ENCODE results near the gene LRRIQ4. TPM values are rescaled to one million over a fixed set of nuclear protein-coding genes. Genes with fewer than 3 reads are reported as not detected.

Gene LRRIQ4
- total RNA-seq, 1 donor from 2014 or later: 0.38 TPM

DNA sequence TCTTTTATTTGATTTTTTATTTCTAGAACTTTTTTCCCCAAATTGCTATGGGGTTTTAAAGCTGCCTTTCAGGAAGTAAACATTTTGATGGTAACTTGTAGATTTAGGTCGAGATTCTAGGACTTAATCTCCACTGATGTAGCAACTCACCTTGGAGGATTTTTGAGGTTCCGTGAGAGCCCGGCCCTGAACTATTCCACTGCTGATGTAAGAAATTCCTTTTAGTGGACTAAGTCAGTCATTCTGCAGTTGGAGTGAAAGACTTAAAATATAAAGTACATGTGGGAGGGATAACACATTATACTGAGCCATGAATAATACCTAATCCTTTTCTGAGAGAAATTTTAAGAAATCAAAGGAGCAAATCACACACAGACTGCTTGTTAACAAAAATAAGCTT lies 12.6 kb downstream of the LRRIQ4 start:
- H3K4me1 Mint-ChIP-seq (ENCODE audit: unreplicated experiment): peaks cover 28% of the 10 kb centered on the region
- H3K4me3 Mint-ChIP-seq (ENCODE audit: unreplicated experiment): no peak overlapping the region
- no peaks in the 10 kb centered on the region for H3K9me3 Mint-ChIP-seq (ENCODE audit: unreplicated experiment)
- H3K36me3 Mint-ChIP-seq (ENCODE audit: low read depth, unreplicated experiment): no peaks in the 10 kb centered on the region
- H3K27ac Mint-ChIP-seq (ENCODE audit: unreplicated experiment): no peak overlapping the region
- H3K27me3 Mint-ChIP-seq (ENCODE audit: unreplicated experiment): no peaks in the 10 kb centered on the region
- TF ChIP-seq, protein P1, sequence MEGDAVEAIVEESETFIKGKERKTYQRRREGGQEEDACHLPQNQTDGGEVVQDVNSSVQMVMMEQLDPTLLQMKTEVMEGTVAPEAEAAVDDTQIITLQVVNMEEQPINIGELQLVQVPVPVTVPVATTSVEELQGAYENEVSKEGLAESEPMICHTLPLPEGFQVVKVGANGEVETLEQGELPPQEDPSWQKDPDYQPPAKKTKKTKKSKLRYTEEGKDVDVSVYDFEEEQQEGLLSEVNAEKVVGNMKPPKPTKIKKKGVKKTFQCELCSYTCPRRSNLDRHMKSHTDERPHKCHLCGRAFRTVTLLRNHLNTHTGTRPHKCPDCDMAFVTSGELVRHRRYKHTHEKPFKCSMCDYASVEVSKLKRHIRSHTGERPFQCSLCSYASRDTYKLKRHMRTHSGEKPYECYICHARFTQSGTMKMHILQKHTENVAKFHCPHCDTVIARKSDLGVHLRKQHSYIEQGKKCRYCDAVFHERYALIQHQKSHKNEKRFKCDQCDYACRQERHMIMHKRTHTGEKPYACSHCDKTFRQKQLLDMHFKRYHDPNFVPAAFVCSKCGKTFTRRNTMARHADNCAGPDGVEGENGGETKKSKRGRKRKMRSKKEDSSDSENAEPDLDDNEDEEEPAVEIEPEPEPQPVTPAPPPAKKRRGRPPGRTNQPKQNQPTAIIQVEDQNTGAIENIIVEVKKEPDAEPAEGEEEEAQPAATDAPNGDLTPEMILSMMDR (IDR thresholded peaks at IDR 0.05; ENCODE audit: unreplicated experiment): no peak
- no peak for DNase-seq (ENCODE audit: low spot score)

DNA sequence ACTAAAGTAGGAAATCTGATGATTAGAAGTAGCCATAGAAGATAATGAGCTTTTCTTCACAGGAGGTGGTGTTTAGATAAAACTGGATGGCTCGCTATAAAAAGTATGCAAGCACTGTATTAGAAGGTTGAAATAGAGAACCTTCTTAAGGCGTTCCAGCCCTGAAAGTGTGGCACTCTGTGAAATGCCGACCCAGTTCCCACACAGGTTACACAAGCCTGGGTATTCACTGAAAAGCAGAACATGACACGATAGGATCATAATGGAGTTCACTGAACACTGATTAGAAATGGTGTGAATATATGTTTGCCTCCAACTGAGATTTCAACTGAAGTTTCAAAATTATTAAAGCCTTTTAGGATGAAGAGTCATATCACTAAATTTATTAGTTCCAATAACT lies 15.0 kb downstream of the LRRIQ4 start:
- H3K27me3 Mint-ChIP-seq (ENCODE audit: unreplicated experiment): no peaks in the 10 kb centered on the region
- TF ChIP-seq, protein P1 (IDR thresholded peaks at IDR 0.05; ENCODE audit: unreplicated experiment): no peak
- DNase-seq (ENCODE audit: low spot score): no peak
- no peaks in the 10 kb centered on the region for H3K36me3 Mint-ChIP-seq (ENCODE audit: low read depth, unreplicated experiment)
- H3K4me1 Mint-ChIP-seq (ENCODE audit: unreplicated experiment): peaks cover 31% of the 10 kb centered on the region
- no peak overlapping the region for H3K27ac Mint-ChIP-seq (ENCODE audit: unreplicated experiment)
- no peak overlapping the region for H3K4me3 Mint-ChIP-seq (ENCODE audit: unreplicated experiment)
- H3K9me3 Mint-ChIP-seq (ENCODE audit: unreplicated experiment): no peaks in the 10 kb centered on the region

- peaks cover 21% of the 10 kb centered on the region for H3K4me1 Mint-ChIP-seq (ENCODE audit: unreplicated experiment)
- TF ChIP-seq, protein P1 (IDR thresholded peaks at IDR 0.05; ENCODE audit: unreplicated experiment): no peak
- H3K36me3 Mint-ChIP-seq (ENCODE audit: low read depth, unreplicated experiment): no peaks in the 10 kb centered on the region
- H3K4me3 Mint-ChIP-seq (ENCODE audit: unreplicated experiment): no peak overlapping the region
- no peaks in the 10 kb centered on the region for H3K27me3 Mint-ChIP-seq (ENCODE audit: unreplicated experiment)
- no peak for DNase-seq (ENCODE audit: low spot score)
- H3K9me3 Mint-ChIP-seq (ENCODE audit: unreplicated experiment): no peaks in the 10 kb centered on the region
- H3K27ac Mint-ChIP-seq (ENCODE audit: unreplicated experiment): no peak overlapping the region
Measured at GRCh38 chr3:169835533-169835932, 22.9 kb downstream of the LRRIQ4 start.

DNA sequence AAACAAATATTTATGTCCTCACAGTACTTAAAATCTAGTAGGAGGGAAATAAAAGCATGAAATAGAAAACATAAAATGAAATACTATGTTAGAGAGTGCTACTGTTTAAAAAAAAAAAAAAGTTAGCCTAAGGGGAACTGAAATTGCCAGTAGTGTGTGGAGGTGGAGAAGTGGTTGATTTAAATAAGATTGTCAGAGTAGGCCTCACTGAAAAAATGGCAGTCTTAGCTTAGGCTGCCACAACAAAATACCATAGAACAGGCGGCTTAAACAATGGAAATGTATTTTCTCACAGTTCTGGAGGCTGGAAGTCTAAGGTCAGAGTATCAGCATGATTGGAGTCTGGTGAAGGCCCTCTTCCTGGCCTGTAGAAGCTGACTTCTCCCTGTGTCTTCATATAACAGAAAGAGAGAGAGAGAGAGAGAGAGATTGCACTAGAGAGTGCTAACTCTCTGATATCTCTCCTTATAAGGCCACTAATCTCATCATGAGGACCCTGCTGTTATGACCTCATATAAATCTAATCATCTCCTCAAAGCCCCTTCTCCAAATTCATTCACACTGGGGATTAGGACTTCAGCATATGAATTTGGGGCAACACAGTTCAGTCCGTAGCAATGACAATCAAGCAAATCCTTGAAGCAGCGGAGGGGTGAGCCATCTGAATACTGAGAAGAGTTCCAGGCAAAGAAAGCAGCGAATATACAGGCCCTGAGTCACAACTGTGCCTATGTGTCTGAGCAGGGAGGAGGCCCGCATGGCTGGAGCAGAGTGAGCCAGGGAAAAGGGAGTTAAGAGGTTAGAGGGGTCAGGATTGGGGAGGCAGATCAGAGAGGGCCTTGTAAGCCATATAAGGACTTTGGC lies 23.6 kb downstream of the LRRIQ4 start:
- H3K9me3 Mint-ChIP-seq (ENCODE audit: unreplicated experiment): no peaks in the 10 kb centered on the region
- TF ChIP-seq, protein P1 (IDR thresholded peaks at IDR 0.05; ENCODE audit: unreplicated experiment): no peak
- H3K27me3 Mint-ChIP-seq (ENCODE audit: unreplicated experiment): no peaks in the 10 kb centered on the region
- H3K36me3 Mint-ChIP-seq (ENCODE audit: low read depth, unreplicated experiment): no peaks in the 10 kb centered on the region
- H3K4me1 Mint-ChIP-seq (ENCODE audit: unreplicated experiment): peaks cover 20% of the 10 kb centered on the region
- DNase-seq (ENCODE audit: low spot score): no peak
- peak overlapping the region; percentile 22 for H3K4me3 Mint-ChIP-seq (ENCODE audit: unreplicated experiment)
- H3K27ac Mint-ChIP-seq (ENCODE audit: unreplicated experiment): peak overlapping the region; percentile 61

- TF ChIP-seq, protein P1 (IDR thresholded peaks at IDR 0.05; ENCODE audit: unreplicated experiment): no peak
- Mint-ChIP-seq H3K27me3 (ENCODE audit: unreplicated experiment) (no peaks in the 10 kb centered on the region), H3K9me3 (ENCODE audit: unreplicated experiment) (no peaks in the 10 kb centered on the region), H3K4me1 (ENCODE audit: unreplicated experiment) (peaks cover 20% of the 10 kb centered on the region), H3K27ac (ENCODE audit: unreplicated experiment) (peak overlapping the region; percentile 61), H3K36me3 (ENCODE audit: low read depth, unreplicated experiment) (no peaks in the 10 kb centered on the region), H3K4me3 (ENCODE audit: unreplicated experiment) (no peak overlapping the region)
- no peak for DNase-seq (ENCODE audit: low spot score)
Measured at GRCh38 chr3:169836942-169837275, 24.2 kb downstream of the LRRIQ4 start.

All from endothelial cell (in vitro differentiated cells).